ENCODE measurements around the gene TCOF1. TPM values are rescaled to one million over a fixed set of nuclear protein-coding genes. Genes with fewer than 3 reads are reported as not detected.

Gene TCOF1
- total and polyA plus RNA-seq, 2 donors (not counting 3 experiments of a cell fraction or from before 2014, with no cell fraction given): 11.2 to 52.0 TPM

- dilution Hi-C loops (cut with MboI; ENCODE audit: extremely low pct_ligation_motif_present, low sequenced_read_pairs): no loop called here
- no peak for TF ChIP-seq GATA2 (IDR thresholded peaks at IDR 0.05; ENCODE audit: insufficient read depth, insufficient read length, low read depth, low read length)
- TF ChIP-seq CTCF (IDR thresholded peaks at IDR 0.05; ENCODE audit: extremely low read depth in 1 of 2, insufficient read depth in 1 of 2, low read depth in 1 of 2, low read length in 2 of 2): peak; percentile 44 to 55
- no peak for TF ChIP-seq MYC (IDR thresholded peaks at IDR 0.05; ENCODE audit: low read depth, low read length)
- no peak for TF ChIP-seq MAX (IDR thresholded peaks at IDR 0.05; ENCODE audit: insufficient read depth, insufficient read length)
- no peak for TF ChIP-seq FOS (IDR thresholded peaks at IDR 0.05; ENCODE audit: borderline replicate concordance, insufficient read depth, low read length)
- no peak for TF ChIP-seq POLR2AphosphoS5 (IDR thresholded peaks at IDR 0.05; ENCODE audit: insufficient read depth, low read depth, low read length)
- TF ChIP-seq JUN (IDR thresholded peaks at IDR 0.05; ENCODE audit: borderline replicate concordance, insufficient read depth, insufficient read length, low read depth): no peak
- TF ChIP-seq EZH2 (IDR thresholded peaks at IDR 0.05; ENCODE audit: borderline replicate concordance, low read depth, low read length, severe bottlenecking): no peak
- CTCF ChIA-PET: interaction anchor here (0.7 to 2.1 kb wide), 2 partner anchors 11 to 107 kb away, joined by 3 to 5 read pairs; no protein-coding TSS in a partner anchor
- Histone ChIP-seq H3K9ac (replicated peaks; ENCODE audit: extremely low read depth, insufficient read depth, low read length) (no peak overlapping the region), H3K79me2 (ENCODE audit: control insufficient read depth, insufficient read depth, low read length) (no peaks in the 10 kb centered on the region), H3K4me3 (replicated peaks in 1 of 3; ENCODE audit: insufficient read depth in 1 of 3, low read depth in 1 of 3, low read length in 3 of 3) (no peak overlapping the region), H3K4me1 (ENCODE audit: control insufficient read depth, extremely low read depth, insufficient read depth, low read length) (peaks cover 11% of the 10 kb centered on the region), H2AFZ (ENCODE audit: low read depth, low read length) (no peak overlapping the region), H3K27ac (ENCODE audit: insufficient read depth, low read depth, low read length) (no peak overlapping the region), H3K9me1 (replicated peaks; ENCODE audit: control insufficient read depth, extremely low read depth, insufficient read depth, low read length) (no peaks in the 10 kb centered on the region), H4K20me1 (replicated peaks; ENCODE audit: control insufficient read depth, extremely low read depth, insufficient read depth, low read length) (no peaks in the 10 kb centered on the region), H3K9me3 (replicated peaks; ENCODE audit: control insufficient read depth, insufficient read depth, low read length) (no peaks in the 10 kb centered on the region), H3K36me3 (ENCODE audit: control insufficient read depth in 2 of 2, extremely low read depth in 1 of 2, insufficient read depth in 2 of 2, low read length in 2 of 2) (peaks cover 8% of the 10 kb centered on the region in 2 experiments), H3K4me2 (ENCODE audit: insufficient read depth, low read length) (no peak overlapping the region), H3K27me3 (ENCODE audit: control insufficient read depth in 2 of 2, insufficient read depth in 2 of 2, low read length in 2 of 2) (no peaks in the 10 kb centered on the region)
- peak; percentile 63 for FAIRE-seq
- BruUV-seq (replicated peaks): no TSS peak
- POLR2A ChIA-PET: no interaction called here
- intact Hi-C loops (cut with micrococcal nuclease): no loop called here
- no peak for DNase-seq (ENCODE audit: low read depth, low spot score)
Measured at GRCh38 chr5:150438873-150439546, 81.5 kb downstream of the TCOF1 start.

All from endothelial cell of umbilical vein (primary cell).